Epidermal melanocyte (primary cell): ENCODE data around the gene TYRO3.
A peak's percentile ranks its signal among the peaks of the same experiment; 100 is the strongest.
"Not testable (repeated sequence)": the region's sequence is repeated elsewhere in the genome, so short reads cannot be mapped to it uniquely, and the experiment has no call there.

Experiments used
- DNase-seq: peaks from one replicate; pipeline ENCODE4 v3.0.0; 2011; ENCODE audit warnings: low spot score; ENCODE audit not compliant: insufficient read length

Gene TYRO3

GRCh38 chr15:41553731-41554130 lies 5.3 kb upstream of the TYRO3 start:
- DNase-seq = no peak

- no peak for DNase-seq
Measured at GRCh38 chr15:41554343-41554742, 4.7 kb upstream of the TYRO3 start.

GRCh38 chr15:41554915-41555314 lies 4.1 kb upstream of the TYRO3 start:
- no peak for DNase-seq

GRCh38 chr15:41556677-41557076 lies 2.3 kb upstream of the TYRO3 start:
- DNase-seq = no peak

- peak; percentile 96 for DNase-seq
Measured at GRCh38 chr15:41557673-41558399, 1.2 kb upstream of the TYRO3 start.

- DNase-seq = no peak
Measured at GRCh38 chr15:41559239-41559782, 299 bp downstream of the TYRO3 start.

- no peak for DNase-seq
Measured at GRCh38 chr15:41560572-41560874, 1.5 kb downstream of the TYRO3 start.

- DNase-seq = no peak
Measured at GRCh38 chr15:41561104-41561776, 2.2 kb downstream of the TYRO3 start.

- DNase-seq = no peak
Measured at GRCh38 chr15:41561777-41562145, 2.7 kb downstream of the TYRO3 start.

GRCh38 chr15:41562244-41562643 lies 3.2 kb downstream of the TYRO3 start:
- no peak for DNase-seq

- no peak for DNase-seq
Measured at GRCh38 chr15:41562784-41563198, 3.8 kb downstream of the TYRO3 start.

- DNase-seq = peak; percentile 72
Measured at GRCh38 chr15:41564286-41564959, 5.4 kb downstream of the TYRO3 start.

- DNase-seq = no peak
Measured at GRCh38 chr15:41564960-41565502, 6.0 kb downstream of the TYRO3 start.

- DNase-seq = no peak
Measured at GRCh38 chr15:41565702-41566101, 6.7 kb downstream of the TYRO3 start.

- DNase-seq = no peak
Measured at GRCh38 chr15:41566121-41566885, 7.3 kb downstream of the TYRO3 start.

- DNase-seq = no peak
Measured at GRCh38 chr15:41567261-41567660, 8.2 kb downstream of the TYRO3 start.

GRCh38 chr15:41567862-41568261 lies 8.8 kb downstream of the TYRO3 start:
- DNase-seq = no peak

GRCh38 chr15:41568350-41569017 lies 9.5 kb downstream of the TYRO3 start:
- peak; percentile 54 for DNase-seq

GRCh38 chr15:41569232-41569631 lies 10.2 kb downstream of the TYRO3 start:
- DNase-seq = not testable (repeated sequence)

GRCh38 chr15:41570764-41571163 lies 11.8 kb downstream of the TYRO3 start:
- no peak for DNase-seq

- DNase-seq = no peak
Measured at GRCh38 chr15:41571948-41572347, 12.9 kb downstream of the TYRO3 start.
